HepG2 (cell line): ENCODE results near the gene LRRC74A. TPM values are rescaled to one million over a fixed set of nuclear protein-coding genes. Genes with fewer than 3 reads are reported as not detected.

ENCODE experiments used
- CBX2 ChIP-seq, 2 experiments: fragments of 200-600 bp in 1 of 2; sonication (generic); formaldehyde crosslinking in 1 of 2; IDR thresholded peaks; 2 replicates each; pipeline versions ENCODE4 v1.7.0 to v1.8.1; 2018 to 2022; ENCODE audit warnings: low read depth in 2 of 2, low read length in 1 of 2, mild to moderate bottlenecking in 1 of 2, missing genetic modification reagents in 1 of 2
- E2F5 ChIP-seq: sonication (generic); formaldehyde crosslinking; conservative IDR thresholded peaks from 2 replicates; pipeline ENCODE4 v1.4.0; 2020; ENCODE audit warnings: missing genetic modification reagents
- HDAC1 ChIP-seq: sonication (generic); formaldehyde crosslinking; IDR thresholded peaks from 2 replicates; pipeline ENCODE4 v1.5.1; 2020; ENCODE audit warnings: mild to moderate bottlenecking, missing genetic modification reagents
- MXI1 ChIP-seq: IDR thresholded peaks from 3 replicates; pipeline ENCODE4 v1.6.1; 2012; ENCODE audit warnings: low read depth, low read length, inconsistent platforms, borderline replicate concordance
- PHF21A ChIP-seq: sonication (generic); formaldehyde crosslinking; IDR thresholded peaks from 2 replicates; pipeline ENCODE4 v1.5.0; 2020; ENCODE audit warnings: mild to moderate bottlenecking, missing genetic modification reagents
- POGK ChIP-seq: sonication (generic); formaldehyde crosslinking; conservative IDR thresholded peaks from 2 replicates; pipeline ENCODE4 v1.8.0; 2022; ENCODE audit warnings: mild to moderate bottlenecking, moderate library complexity, missing genetic modification reagents
- ZBTB10 ChIP-seq: sonication (generic); formaldehyde crosslinking; IDR thresholded peaks from 2 replicates; pipeline ENCODE4 v1.4.0; 2020; ENCODE audit warnings: missing genetic modification reagents, borderline replicate concordance
- ZBTB26 ChIP-seq: IDR thresholded peaks from 2 replicates; pipeline ENCODE4 v1.6.1; 2016; ENCODE audit warnings: missing compliant biosample characterization, missing genetic modification reagents, borderline replicate concordance
- ZBTB4 ChIP-seq: sonication (generic); formaldehyde crosslinking; IDR thresholded peaks from 2 replicates; pipeline ENCODE4 v1.4.0; 2020; ENCODE audit warnings: missing genetic modification reagents, mild to moderate bottlenecking, borderline replicate concordance
- ZBTB7B ChIP-seq: sonication (generic); formaldehyde crosslinking; IDR thresholded peaks from 2 replicates; pipeline ENCODE4 v1.4.0; 2020; ENCODE audit warnings: missing genetic modification reagents
- ZFX ChIP-seq: sonication (generic); formaldehyde crosslinking; IDR thresholded peaks from 2 replicates; pipeline ENCODE4 v1.4.0; 2020; ENCODE audit warnings: mild to moderate bottlenecking, low read depth, missing genetic modification reagents, moderate library complexity
- ZNF10 ChIP-seq: sonication (generic); formaldehyde crosslinking; IDR thresholded peaks from 2 replicates; pipeline ENCODE4 v1.4.0; 2020; ENCODE audit warnings: mild to moderate bottlenecking, low read depth, missing genetic modification reagents, borderline replicate concordance
- ZNF792 ChIP-seq: IDR thresholded peaks from 2 replicates; pipeline ENCODE4 v1.6.1; 2016
- polyA plus RNA-seq, 8 experiments: library from polyadenylated mRNA; depleted of rRNA in 3 of 8; stranded (reverse) in 7 of 8; unstranded in 1 of 8; fragments of >200 nt; fragmentation: Illumina TruSeq in 4 of 8; extraction: Trizol in 4 of 8; gene quantifications; 2 replicates each; pipeline versions ENCODE4 v1.2.1 to v1.2.3, GENCODE V29; 2011 to 2016; ENCODE audit warnings: low read depth in 4 of 8, missing spikeins in 1 of 8, mixed read lengths in 1 of 8; ENCODE audit not compliant: insufficient read depth in 1 of 8
- total RNA-seq, 5 experiments: library from RNA; depleted of rRNA; stranded (reverse); fragments of >200 nt; fragmentation: Illumina TruSeq; extraction: Trizol; gene quantifications; 2 replicates each; pipeline ENCODE4 v1.2.3, GENCODE V29; 2016; ENCODE audit warnings: low read depth in 1 of 5

The LRRC74A gene
- total and polyA plus RNA-seq, 2 of the 13 experiments (the other 11 are each of a cell fraction or from before 2014, with no cell fraction given), result not detected

GRCh38 chr14:76812422-76813383, 13.5 kb upstream of the LRRC74A start, which contains the start of gene ANGEL1 (continued):
- peak; percentile 88 for TF ChIP-seq POGK
- peak; percentile 69 for TF ChIP-seq ZNF792 (CRISPR knock-in tag)
- no peak for TF ChIP-seq ZBTB4 (CRISPR knock-in tag)
- peak; percentile 87 for TF ChIP-seq HDAC1 (CRISPR knock-in tag)
- peak; percentile 78; the same call in 1 of the 2 replicates for TF ChIP-seq E2F5 (CRISPR knock-in tag)
- peak; percentile 45; the same call in 1 of the 2 replicates for TF ChIP-seq ZBTB7B (CRISPR knock-in tag)
- no peak for TF ChIP-seq CBX2 (IDR thresholded peaks at IDR 0.05; ENCODE audit: low read depth, low read length)
- 0 out of 2 replicates have a peak, but pooled peaks have one; percentile 26 for TF ChIP-seq CBX2 (CRISPR knock-in tag; IDR thresholded peaks at IDR 0.05; ENCODE audit: low read depth)
- peak; percentile 90 for TF ChIP-seq ZFX (CRISPR knock-in tag)
- TF ChIP-seq PHF21A, result peak; percentile 82; the same call in 1 of the 2 replicates
- peak; percentile 93 for TF ChIP-seq MXI1
- TF ChIP-seq ZNF10 (CRISPR knock-in tag), result no peak
- peak; percentile 29; the same call in 1 of the 2 replicates for TF ChIP-seq ZBTB26 (CRISPR knock-in tag)
- TF ChIP-seq ZBTB10, result peak; percentile 71; the same call in 1 of the 2 replicates
